GM18907 (cell line): ENCODE measurements around the gene OSTC.
A peak's percentile ranks its signal among the peaks of the same experiment; 100 is the strongest.

ENCODE experiments used
- ATAC-seq: cut with Tn5 transposase; IDR thresholded peaks from one replicate; pipeline ENCODE4 v1.9.1; 2021; ENCODE audit warnings: mild to moderate bottlenecking, moderate library complexity; ENCODE audit not compliant: unreplicated experiment

Gene OSTC

DNA sequence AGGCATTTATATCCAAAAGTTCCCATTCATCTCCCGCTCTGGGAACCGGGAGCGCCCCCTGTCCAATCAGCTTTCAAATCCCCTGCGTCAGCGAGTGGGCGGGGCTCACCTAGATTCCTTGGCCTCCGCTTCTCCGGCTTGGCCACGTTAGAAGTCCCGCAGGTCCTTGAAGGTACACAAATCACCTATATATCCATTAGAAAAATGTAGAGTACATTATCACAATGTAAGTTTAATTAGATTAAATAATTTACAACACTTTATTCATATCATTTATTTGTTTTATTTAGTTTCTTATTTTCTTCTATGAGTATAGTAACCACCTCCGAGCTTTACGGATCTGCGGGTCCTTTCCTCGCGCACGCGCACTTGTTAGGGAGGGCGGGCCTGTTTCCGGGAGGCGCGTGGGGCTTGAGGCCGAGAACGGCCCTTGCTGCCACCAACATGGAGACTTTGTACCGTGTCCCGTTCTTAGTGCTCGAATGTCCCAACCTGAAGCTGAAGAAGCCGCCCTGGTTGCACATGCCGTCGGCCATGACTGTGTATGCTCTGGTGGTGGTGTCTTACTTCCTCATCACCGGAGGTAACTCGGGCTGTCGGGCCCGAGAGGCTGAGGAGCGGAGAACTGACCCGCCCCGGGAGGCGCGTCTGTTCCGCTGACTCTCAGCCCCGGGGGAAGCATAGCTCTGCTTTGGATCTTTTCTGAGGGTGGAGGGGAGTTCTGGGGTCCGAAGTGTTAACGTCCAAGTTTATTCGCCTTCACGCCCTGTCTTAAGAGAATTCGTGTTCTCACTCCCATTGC lies at the start of gene OSTC:
OSTC (plus strand) TSS at position 388 of the 802 bp plus-strand sequence; CDS start at position 445, 57 bp downstream.
- peak; percentile 95 for ATAC-seq

DNA sequence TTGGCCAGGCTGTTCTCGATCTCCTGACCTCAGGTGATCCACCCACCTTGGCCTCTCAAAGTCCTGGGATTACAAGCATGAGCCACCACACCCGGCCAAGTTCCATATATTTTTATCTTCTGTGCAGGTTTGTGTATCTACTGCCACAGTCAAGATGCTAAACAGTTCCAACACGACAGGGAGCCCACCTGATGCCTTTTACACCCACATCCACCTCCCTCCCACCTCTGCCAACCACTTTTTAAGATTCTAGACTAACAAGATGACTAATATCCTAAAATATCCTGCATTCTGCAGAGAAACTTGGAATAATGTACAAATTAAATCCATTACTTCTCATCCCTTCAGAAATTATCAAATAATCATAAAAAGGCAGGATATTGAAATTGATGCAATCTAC lies 49.3 kb upstream of the OSTC start:
- ATAC-seq = no peak

DNA sequence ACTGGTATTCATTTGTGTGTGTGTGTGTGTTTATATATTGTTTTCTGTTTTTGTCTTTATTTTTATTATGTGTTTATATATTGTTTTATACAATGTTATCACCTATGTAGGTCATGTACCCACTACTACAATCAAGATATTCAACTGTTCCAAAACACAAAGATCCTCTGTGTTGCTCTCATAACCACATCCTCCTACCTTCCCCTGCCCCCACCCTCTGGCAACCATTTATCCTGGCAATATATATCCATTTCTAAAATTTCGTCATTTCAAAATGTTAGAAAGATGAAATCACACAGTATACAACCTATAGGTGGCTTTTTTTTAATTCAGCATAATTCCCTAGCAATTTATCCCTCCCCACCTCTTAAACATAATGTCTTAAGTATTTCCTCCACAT lies 48.9 kb upstream of the OSTC start:
- ATAC-seq = no peak

DNA sequence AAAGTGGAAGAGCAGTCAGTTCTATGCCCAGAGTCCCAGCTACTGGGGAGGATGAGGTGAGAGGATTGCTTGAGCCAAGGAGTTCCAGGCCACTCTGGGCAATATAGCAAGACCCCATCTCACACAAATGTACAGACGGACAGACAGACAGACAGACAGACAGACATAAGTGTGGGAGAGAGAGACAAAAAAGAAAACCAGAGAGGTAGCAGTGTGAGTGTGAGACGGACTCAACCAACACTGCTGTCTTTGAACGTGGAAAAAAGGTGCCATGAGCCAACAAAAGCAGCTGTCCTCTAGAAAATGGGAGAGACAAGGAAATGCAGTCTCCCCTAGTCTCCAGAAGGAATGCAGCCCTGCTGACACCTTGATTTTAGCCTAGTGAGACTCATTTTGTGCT lies 48.2 kb upstream of the OSTC start:
- no peak for ATAC-seq

DNA sequence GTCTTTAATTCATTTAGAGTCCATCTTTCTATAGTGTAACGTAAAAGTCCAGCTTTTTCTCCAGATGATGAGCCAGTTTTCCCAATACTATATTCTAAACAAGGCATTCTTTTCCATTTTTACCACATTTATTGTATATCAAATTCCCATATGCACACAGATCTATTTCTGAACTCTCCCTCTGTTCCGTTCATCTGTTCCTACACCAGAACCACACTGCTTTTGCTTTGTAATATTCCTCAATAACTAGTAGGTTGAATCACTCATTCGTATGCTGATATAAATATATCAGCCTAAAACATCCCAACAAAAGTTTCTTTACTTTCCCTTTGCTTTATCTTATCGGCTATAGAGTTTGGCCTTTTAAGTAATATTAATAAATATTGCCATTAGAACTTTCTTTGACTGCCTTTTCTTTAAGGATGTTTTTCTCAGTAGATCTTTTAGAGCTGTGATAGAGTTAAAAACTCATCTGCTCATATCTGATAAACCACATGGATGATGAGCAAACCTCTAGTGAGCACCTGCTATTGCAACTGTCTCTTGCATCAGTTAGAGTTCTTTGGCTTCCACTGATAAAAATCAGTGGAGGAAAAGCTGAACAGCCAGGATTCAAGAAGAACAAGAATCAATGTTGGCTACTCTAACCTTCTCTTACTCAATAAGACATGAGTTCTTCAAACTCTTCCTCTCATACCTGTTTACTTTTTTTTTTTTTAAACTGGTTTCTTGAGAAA lies 43.2 kb upstream of the OSTC start:
- no peak for ATAC-seq

DNA sequence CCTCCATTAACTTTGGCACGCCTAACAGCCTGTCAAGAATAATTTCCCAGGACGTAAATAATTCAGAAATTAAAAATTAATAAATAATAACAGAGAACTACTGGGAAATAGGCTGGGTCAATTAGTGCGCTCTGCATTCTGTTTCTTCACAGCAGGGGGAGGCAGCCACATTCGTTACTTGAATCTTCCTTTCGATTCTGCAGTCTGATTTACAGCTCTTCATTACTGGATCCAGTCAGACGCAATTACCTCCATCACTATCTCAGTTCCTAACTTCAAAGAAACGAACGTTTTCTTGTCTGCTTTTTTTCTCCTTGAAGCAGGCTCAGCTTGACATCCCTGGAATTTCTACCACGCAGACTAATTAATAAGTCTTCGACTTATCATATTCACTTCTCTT lies 39.0 kb upstream of the OSTC start:
- ATAC-seq = no peak

DNA sequence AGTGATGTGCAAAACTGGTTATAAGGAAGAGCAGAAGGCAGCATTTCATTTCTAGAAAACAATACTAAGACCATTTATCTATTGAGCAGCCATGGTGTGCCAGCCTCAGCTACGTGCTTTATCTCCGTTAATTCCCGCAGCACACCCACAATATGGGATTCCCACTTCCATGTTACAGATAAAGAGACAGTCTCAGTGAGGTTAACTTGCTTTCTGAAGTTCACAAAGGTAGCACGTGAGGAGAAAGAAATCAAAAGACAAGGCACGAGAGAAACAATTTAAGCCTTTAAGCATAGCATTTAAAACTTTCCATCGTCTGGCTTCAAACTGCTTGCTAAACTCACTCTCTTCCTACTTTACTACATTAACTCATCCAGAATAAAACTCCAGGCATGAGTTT lies 38.0 kb upstream of the OSTC start:
- ATAC-seq = no peak

DNA sequence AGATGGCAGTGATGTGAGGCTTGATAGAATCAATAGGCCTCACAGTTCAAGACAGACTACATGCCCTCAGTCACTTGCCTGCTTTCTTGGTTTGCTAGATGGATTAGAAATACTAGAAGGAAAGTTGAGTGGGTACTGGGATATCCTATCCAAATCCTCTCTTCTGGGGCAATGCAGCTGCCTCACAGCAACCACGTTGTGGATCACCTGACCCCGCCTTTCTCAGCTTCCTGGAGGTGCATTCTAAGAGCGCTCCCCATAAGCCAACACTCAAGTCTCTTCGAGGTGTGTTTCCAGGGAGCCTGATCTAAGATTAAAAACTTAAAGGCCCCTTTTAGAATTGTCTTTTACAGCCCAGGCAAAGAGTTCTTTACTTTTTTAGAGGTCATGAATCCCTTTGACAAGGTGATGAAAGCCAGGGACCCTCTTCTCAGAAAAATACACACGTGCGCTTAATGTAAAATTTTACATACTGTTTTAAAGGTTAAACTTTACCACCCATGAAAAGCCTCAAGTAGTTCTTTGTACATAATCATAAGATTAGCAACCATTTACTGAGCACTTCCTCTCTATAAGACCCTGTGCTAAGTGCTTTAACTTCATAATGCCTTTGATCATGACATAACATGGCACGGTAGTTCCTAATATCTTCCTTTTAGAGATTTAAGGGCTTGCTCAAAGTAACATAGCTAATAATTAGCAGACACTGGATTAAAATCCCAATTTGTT lies 30.9 kb upstream of the OSTC start:
- ATAC-seq = peak; percentile 11

DNA sequence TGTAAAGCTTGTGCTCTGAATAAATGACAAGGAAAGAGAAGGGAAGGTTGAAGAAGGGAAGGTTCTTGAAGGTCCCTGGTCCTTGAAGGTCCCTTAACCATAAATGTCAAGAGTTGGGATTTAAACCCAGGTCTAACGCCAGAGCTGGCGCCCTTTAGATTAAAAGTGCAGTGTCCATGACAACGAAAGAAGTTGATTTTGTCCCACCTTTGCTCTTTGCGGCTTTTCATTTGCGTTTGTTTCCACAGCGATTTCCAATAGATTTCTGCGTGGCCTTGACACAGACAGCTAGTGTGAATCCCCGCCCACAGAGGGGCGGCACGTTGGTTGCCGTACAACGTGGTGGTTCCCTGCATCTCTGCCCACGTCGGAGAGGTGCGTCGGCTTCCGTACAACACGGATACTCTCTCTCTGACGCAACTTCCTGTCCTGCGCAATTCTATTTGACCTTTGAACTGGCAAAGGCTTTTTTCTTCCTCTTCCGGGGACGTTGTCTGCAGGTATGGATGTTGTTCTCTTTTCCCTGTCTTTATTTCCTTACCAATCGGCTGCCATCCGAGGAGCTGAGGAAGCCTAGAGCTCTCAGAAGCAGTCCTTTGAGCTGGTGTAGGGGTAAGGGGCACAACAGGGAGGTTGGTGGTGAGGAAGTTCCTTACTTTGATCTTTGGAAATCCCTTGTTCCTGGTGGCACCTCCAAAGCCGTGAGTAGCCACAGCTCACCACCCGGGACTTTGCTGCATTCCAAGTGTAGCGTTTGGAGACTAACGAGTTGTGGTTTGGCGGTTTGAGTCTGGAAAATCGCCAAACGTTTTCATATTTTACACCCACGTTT lies 30.1 kb upstream of the OSTC start, which contains the start of gene RPL34:
RPL34 (plus strand) TSS at position 476 of the 832 bp plus-strand sequence. CDS start 1,384 bp downstream, outside the sequence.
- ATAC-seq = peak; percentile 100

DNA sequence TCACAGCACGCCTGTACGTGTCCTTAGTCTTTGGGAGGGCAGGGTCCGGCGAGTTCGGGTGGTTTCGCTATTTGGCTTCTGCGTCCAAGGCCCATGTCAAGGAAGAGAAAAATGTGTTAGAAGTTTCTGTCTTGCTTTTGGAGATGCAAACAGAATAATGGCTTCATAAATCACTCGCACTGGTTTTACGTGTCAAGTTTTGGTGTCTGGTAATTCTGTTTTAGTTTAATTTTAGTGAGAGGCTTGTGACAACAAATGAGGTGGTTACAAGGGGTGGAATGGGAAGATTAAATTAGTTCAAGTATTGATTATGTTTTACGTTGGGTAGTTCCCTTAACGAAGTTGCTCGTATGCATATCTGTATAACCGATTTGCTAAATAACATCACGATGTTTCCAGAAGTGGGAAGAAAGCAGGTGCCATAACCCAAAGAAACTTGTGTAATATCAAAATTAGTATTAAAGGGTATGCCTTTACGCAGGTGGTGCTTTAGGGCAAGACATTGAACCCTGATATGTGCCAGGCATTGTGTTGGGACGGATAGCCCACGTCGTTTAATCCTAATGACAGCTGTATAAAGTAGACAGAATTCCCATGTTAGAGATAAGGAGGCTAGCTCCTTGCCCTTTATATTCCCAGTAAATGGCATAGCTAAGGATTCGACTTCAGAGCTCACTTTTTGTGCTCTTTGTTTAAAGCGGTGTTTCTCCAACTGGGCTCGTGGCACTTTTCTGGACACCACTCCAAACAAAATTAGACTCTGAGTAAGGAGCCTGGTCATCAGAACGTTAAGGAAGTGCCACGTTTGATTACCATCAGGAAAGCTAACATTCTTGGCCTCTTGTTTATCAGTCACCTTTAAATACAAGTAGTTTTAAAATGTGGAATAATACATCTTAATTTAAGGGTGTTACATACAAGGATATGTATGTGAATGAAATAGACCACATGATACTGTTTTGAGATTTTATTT lies 29.2 kb upstream of the OSTC start:
- ATAC-seq = peak; percentile 6

DNA sequence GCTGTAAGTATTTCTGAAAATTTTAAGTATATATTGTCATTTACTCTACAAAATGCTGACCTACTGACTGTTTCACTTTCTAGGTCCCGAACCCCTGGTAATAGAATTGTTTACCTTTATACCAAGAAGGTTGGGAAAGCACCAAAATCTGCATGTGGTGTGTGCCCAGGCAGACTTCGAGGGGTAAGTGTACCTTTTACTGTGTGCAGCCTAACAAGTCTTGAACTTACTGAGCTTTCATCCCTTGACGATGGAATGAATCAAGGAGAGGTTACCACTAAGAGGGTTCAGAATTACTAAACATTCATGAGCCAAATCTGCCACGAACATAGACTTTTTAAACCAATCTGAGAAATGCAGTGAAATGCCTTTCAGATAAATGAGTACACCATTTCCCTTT lies 28.4 kb upstream of the OSTC start:
- no peak for ATAC-seq

DNA sequence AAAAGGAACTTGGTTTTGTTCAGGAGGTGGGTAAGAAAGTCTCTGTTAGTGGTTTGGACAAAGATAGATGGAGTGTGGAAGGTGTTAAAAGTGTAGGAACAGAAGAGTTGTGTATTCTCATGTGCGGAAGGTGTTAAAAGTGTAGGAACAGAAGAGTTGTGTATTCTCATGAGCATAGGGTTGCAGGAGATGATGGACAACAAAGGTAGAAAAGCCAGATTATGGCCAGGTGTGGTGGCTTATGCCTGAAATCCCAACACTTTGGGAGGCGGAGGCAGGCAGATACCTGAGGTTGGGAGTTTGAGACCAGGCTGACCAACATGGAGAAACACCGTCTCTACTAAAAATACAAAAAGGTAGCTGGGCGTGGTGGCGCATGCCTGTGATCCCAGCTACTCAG lies 27.6 kb upstream of the OSTC start:
- ATAC-seq = no peak

DNA sequence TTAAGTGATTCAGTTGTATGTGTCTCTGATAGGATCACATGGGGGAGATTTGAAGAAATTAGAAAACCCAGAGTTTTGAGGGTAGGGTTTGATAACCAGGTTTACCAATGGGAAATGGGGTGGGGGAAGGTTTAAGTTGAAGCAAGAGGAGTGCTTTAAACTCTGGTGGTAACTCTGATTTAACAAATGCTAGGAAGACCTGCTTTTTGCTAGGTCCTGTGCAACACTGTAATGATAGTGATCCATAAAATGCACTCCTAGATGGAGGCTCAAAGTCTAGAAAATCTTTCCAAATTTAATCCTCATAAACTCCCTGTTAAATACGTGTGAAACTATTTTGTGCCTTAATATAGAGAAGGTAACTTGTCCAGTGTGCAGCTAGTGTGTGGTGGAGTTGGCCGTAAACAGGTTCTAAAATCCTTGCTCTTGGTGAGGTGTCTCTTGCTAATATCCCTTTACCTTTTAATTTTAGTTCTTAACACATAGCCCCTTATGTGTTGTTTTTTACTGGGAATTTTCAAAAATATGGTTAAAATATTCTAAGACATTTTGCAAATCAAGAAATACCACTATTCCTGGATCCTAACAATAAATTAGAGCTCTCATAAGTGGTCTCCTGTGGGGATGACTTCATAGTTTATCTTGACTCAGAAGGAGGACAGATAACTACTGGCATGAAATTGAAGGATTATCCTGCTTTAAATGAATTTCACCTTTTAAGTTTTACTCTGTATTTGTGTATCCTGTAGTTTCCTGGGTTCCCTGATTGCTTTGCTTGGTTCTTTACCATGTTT lies 25.9 kb upstream of the OSTC start:
- ATAC-seq = no peak

DNA sequence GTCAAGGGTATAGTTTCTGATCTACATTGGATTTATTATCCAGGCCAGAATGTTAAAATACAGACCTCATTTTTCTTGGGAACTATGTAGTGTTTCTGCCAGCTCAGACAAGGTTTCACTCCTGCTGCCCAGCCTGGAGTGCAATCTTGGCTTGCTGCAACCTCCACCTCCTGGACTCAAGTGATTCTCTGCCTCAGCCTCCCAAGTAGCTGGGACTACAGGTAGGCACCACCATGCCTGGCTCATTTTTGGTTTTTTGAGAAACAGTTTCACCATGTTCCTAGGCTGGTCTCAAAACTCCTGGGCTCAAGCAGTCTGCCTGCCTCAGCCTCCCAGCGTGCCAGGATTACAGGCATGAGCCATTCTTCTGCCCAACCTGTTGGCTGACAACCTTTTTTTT lies 24.3 kb upstream of the OSTC start:
- no peak for ATAC-seq

DNA sequence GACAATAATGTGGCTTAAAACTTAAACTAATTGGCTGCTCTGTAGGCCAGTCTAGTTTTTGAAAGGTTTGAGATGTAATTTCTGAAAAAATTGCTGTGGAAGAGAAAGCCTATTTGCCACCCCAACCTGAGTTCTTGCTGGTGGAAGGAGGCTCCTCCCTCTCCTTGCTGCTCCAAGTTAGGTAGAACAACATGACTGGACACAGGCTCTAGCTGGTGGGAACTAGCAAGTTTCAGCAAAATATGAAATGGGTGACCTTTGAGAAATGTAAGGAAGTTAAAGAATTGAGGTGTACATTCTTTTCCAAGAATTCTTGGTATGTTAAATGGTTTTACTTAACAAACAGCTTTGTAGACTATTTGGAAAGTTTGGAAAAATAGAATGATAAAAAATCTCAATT lies 22.0 kb upstream of the OSTC start:
- ATAC-seq = no peak

DNA sequence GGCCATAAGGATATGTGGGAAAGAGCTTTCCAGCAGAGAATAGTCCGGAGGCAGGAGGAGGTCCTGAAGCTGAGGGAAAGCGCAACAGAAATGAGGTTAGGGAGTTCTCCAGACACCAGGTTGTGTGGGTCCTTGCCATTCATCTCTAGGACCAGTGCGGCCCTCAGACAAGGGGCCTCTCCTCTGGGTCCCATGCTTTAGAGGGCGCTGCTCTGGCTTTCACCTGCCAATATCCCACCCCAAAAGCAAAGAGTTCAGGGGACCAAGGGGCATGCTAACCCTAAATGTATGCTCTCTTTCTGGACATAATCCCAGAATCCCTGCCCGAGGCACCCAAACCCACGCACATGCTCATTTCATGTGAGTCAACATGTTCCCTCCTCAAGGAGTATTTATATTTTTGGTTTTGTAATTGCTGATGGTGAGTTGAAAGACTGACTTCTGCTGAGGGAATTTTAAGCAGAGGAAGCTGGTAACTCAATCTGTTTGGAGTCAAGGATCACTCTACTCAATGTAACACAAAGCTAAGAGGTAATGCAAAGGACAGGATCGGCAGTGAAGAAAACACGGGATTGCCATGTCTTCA lies 15.2 kb upstream of the OSTC start:
- no peak for ATAC-seq

DNA sequence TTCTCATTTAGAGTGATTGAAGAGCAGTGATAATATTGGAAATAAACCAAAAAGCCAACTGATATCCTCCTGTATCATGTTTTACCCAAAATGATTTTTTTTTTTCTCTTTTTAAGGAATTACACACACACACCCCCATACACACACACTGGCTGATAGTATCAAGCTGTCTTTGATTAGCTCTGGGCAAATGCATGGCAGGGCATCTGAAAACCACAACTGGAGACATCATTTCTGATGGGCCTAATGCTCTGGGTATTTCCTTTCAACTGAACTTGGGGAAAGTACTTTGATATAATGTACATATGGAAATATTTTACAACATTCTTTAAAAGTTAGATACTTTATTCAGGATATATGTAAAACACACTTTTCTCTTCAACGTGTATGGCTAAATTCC lies 14.2 kb upstream of the OSTC start:
- ATAC-seq = no peak

DNA sequence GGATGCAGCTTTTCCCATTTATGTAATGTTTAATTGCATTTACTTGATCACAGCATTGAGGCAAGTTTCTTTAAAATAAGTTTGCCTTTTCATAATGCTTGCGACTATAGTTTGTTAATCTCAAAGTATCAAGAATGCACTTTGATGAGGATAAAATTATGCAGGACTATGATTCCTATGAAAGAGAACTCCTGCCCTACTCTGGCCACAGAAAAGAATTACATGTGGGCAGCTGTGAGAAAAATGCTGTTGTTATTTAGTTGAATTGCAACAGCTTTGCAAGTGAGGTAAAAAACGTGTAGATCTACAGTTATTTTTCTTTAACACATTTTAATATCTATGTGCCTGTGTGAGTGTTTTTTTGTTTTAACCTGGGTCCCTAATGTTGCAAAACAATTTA lies 12.5 kb upstream of the OSTC start:
- no peak for ATAC-seq
